HG03159 (cell line): ENCODE measurements around the gene RBMS3.

Experiments
- ATAC-seq: cut with Tn5 transposase; IDR thresholded peaks from one replicate; pipeline ENCODE4 v1.9.1; 2021; ENCODE audit warnings: mild to moderate bottlenecking, moderate library complexity; ENCODE audit not compliant: unreplicated experiment

Gene RBMS3

DNA sequence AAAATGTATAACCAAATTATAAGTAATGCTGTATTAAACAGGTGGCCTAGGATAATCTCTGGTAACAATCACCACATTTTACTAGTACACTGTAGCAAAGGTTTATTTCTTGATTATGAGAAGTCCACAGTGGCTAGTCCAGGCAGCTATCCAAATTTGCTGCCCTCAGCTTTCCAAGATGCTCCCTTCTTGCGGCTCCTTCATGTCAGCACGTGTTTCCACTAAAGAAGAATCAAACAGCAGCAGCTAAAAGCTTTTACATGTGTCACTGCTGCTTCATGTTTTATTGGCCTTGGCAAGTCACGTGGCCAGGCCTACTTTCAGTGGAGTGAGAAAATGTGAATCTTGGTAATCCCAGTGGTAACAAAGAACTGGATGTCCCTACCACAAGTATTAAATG, 5.6 kb upstream of the RBMS3 start:
- ATAC-seq, result no peak

DNA sequence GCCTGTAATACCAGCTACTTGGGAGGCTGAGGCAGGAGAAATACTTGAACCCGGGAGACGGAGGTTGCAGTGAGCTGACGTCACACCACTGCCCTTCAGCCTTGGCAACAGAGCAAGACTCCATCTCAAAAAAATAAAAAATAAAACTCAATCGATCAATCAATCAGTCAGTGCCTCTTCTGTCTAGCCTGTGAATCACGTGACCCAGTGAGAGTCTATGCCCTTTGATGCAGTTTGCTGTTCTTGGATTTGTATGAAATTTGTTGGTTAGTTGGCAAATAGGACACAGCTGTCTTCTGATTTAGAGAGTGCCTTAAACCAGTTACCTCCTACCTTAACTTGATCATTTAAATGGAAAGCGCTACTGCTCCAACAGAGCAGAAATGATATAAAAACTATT, 3.6 kb upstream of the RBMS3 start:
- no peak for ATAC-seq

DNA sequence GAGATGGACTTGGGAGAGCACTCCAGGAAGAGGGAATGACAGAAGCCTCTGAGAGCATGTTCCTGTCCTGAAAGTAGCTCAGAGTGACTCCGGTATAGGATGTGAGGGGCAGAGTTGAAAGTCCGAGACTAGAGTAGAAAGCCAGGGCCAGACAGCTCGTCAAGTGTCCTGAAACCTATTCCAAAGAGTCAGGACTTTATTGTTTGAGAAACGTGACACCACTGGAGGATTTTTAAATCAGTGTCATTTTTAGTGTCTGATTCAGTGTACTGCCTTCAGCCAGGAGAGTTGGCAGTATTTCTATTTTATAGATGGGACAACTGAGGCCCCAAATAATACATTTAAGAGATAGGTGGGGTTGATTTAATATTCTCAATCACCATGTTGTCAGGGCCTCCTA, 1.6 kb upstream of the RBMS3 start:
- ATAC-seq, result no peak

DNA sequence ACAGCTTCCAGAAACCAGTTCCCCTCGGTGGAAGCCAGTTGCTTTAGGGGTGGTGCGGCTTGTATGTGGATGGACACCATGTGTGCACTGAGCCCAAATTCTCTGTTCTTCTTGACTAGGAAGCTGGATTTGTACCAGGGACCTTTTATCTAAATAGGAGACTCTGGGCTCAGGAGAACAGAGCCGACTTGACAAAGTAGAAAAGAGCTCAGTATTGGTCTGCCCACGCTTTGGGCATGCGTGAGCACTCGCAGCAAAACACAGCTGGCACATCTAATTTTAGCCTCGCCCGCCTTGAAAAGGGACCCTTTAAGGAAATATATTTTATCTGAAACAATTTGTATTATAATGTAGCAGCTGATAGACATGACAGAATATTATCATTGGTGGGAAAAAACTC, 1.1 kb upstream of the RBMS3 start:
- ATAC-seq, result no peak

DNA sequence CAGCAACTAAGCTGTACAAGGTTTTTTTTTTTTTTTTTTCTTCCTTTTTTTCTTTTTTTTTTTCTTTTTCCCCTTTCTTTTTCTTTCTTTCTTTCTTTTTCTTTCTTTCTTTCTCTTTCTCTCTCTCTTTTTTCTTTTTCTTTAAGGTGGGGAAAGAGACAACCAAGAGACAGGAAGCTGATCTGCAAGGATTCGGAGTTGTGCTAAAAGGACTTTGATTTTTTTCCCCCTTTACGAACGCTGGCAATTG, 148 bp downstream of the RBMS3 start:
- ATAC-seq, result no peak

DNA sequence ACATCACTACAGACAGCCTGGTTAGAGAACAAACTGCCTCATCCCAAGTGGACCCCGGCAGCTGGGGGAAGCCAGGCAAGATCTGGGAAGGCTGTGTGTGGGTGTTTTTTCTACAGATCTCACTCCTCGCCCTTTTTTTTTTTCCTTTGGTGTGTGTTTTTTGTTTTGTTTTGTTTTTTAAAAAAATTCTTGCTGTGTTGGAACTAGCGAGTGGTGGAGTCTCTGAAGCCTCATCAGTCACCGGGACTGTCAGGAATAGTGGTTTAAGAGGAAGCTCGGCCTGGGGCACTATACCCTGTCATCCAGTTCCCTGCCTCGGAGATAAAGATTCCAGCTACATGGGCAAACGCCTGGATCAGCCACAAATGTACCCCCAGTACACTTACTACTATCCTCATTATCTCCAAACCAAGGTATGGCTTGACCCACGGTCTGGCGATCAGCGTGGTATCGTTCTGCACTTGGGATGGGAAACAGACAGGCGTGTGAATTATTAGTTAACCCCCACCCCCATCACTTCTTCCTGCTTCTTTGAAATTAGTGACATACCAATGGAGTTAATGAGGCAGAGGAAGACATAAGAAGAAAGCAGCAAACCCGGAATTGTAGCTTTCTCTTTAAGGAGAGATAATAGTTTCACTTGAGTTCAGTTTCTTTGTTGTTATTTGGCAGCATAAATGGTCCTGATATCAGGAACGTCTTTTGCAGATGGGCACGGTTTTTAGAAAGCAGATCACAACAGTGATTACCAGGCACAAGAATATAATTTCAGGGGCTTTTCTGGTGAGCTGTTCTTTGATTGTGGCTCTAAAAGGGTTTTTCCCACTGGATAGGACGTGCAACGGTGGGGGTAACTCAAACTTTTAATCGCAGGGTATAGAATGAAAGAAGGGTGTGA, 722 bp downstream of the RBMS3 start:
- ATAC-seq, result peak; percentile 67

DNA sequence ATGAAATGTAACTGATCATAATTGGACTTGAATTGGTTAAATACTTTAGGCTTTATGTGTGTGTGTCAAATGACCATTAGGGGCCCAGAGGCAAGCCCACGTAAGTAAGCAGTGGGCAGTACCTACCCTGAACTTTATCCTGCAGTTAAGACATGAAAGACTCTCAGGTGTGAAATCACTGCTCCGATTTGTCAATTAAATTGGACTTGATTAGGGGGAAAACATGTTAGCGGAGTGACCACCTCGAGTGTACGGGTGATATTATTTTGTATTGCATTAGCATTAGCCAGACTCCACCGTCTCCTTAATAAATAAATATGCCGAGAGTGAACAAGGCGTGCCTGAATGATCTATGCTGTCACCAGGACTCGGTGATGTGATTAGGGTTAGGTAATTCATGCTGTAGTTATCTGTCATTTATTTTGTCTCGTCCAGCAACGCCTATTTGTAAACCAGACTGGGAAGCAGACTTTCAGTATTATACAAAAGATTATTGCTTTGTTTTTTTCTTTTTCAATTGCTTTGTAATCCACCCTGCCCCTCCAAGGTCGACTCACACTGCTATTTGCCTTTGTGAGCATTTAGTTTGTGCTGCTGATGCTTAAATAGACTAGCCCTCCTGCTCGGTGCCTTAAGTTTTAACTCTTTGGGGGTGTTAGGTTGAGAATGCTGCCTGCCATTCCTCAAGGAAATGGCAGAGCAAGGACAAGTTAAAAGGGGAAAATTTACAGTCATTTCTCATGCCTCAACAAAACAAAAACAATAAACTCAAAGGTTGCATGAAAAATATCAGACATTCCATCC, 1.8 kb downstream of the RBMS3 start:
- ATAC-seq, result no peak

DNA sequence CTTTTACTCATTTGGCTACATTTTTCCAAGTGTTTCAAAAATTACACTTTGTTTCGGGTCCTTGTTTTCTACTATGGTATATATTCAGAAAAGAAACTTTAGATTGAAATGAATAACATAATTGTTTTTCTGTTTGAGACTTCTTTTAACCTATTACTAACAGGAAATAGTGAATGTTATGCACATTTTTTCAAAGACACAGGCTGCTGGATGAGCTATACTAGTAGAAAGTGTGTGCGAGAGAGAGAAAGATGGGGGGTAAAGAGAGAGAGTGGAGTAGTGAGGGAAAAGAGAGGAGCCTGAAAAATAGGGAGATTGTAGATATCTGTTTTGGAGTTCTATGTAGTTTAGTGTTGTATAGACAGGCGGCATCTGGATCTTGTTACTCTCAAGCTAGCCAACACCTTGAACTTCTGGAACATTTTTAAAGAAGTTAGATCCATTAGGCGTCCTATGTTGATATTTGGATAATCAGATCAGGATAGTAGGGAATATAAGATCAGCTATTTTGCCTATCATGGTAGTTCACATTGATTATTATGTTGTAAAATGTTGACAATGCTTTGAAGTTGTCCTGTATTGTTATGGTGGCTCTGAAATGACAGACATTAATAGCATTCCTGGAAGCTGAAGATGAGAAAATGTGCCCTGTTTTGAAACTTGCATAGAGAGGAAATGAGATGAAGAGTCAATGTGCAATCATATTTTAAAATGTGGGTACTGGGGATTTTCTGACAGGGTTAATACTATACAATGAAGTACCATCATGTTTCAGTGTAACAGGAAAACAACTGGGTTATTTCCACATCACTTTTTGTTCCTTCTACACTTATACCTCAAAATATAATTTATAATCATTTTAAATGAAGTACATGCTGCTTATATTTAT, 2.6 kb downstream of the RBMS3 start:
- no peak for ATAC-seq

DNA sequence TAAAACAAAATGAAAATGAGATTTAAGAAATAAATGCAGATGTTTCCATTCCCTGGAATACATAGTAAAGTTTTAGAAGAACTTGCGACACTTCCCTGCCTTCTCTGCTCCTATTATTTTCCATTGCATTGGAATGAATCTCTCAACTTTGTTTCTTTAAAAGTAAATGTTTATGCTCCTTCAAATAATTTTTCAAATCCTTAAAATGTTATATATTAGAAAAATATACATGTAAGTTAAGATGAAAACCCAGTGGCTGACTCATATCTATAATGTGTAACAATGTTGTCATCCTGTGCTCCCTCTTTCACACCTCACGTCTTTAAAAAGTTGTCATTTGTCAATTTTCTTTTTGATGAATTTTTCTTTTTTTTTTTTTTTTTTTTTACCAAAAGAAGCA, 3.6 kb downstream of the RBMS3 start:
- ATAC-seq, result no peak

DNA sequence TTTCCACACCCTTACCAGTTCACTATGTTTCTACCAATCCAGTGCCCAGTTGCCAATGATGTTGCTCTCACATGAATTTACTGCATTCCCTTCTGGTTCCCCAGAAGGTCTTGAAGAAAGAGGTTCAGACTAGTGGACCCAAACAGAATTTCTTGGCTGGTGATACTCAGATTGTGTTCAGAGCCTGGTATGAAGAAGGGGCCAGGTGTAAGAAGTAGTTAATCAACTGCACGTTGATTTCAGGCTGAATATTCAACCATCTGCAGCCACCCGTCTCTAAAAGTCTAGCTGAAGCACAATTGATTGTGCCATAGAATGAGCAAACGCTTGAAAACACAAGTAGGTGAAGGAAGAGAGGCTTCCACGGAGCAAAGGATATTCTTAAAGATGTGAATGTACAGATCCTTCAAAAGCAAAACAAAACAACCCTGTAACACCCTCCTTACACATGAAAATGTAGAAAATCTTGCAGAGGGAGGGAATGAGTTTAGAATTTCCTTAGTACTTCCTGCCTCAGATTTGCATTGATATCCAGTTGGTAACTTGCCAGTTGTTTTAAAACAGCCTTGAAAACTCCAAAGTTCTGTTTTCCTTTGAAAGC, 4.7 kb downstream of the RBMS3 start:
- no peak for ATAC-seq

DNA sequence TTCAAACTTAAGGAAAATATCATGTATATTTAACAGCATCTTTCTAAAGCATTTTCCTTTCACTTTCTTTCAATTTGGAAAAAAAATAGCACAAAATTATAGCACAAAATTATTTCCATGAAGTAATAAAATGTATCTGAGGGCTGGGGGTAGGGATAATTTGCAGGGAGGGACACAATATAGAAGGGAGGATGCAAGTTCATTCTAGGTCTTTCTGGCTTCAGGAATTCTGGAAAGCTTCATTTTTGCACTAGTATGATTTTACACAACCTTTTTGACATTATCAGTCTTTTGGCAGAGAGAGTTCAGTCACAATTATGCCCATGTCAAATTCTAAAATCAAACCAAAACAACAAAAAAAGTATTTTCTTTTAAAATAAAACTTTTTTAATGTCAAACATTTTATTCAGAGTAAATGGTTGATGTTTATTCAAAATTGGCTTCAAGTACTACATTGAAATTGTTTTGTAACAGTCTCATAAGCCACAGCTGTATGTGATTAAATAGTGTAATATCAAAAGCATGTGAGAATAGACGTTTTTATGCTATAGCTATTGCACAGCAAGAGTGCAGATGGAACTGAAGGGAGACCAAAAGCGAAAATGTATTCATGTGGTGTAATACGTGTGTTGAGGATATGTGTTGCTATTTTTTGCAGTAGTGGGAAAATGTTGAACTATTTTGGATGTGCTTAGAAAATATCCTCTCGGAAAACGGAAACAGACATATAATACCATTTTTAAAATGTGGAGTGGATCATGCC, 5.8 kb downstream of the RBMS3 start:
- ATAC-seq, result no peak

DNA sequence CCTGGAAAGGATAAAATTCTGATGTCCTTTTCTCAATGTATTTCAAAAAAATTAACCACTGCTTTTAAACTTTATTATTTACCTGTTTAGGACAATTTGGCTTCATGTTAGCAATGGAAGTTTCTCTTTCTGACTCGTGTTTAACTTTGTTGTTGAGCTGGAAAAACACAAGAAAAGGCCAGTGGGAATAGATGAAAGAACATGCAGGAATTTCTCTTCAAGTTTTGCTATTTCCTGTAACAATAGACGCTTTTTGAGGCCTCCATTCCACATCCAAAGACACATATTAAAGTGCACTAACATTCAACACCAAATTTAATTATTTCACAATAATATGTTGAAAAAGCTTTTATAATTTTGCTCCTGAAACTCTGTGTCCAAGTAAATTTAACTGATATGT, 9.7 kb downstream of the RBMS3 start:
- ATAC-seq, result no peak

DNA sequence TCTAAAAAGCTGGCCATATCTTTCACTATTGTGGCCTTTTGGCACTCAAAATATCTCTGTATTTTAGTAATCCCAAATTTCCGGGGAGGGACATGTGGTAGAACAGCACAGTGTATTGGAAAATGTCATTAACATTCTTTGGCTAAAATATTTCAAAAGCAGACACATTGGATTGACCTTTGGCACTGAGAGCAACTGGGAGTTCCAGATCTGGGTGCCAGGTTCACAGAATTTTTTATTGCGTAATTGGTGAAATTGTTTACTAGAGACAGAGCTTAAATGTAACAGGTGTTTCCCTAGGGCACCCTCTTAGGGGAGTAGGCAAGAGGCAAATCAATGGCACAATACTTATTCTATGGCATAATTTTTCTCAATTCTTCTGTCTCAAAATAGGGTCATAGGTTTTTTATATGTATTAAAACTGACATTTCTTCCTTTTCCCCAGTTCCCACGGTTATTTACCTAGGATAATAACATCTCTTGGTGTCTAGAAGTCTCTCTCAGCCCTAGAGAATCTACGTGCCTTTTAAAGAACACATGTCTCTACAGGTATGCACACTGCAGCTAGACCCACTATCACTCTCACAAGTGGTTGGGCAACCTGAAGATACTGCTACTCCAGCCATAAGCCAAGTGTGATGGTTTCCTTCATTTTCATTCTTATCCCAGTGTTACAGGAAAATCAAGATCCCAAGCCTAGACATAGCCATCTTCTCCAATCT, 10.6 kb downstream of the RBMS3 start:
- no peak for ATAC-seq

DNA sequence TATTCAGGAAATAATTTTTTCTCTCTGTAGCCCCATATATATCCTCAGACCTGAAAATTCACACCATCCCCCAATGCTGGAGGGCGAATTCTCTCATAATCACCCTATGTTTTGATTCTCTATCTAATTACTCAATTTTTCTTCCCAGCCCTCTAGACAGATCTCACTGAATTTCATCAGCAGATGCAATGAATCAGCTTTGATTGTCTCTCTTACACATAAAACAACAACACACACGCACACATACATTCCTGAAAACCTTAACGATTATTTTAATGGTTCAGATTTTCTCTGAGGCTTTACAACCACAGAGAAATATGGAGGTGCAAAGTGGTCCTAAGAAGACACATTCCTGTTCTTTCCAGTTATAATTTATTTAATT, 11.1 kb downstream of the RBMS3 start:
- ATAC-seq, result no peak

DNA sequence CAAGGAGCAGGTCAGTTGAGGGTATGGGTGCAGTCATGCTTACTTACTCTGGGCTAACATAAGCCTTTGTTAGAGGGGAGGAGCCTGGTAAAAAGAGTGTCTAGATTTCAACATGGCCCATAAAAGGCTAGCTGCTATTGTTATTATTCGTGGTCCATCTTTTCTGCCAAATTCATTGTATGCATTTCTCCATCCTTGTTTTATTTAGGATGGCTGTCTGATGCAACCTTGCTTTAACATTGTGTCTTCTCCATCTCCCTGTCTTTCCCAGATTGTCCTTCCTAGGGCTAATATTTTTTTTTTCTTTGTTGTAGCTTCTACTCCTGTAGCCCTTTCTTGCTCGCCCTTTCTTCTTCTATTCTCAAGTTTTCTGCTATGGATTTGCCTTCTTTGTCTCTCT, 12.6 kb downstream of the RBMS3 start:
- no peak for ATAC-seq

DNA sequence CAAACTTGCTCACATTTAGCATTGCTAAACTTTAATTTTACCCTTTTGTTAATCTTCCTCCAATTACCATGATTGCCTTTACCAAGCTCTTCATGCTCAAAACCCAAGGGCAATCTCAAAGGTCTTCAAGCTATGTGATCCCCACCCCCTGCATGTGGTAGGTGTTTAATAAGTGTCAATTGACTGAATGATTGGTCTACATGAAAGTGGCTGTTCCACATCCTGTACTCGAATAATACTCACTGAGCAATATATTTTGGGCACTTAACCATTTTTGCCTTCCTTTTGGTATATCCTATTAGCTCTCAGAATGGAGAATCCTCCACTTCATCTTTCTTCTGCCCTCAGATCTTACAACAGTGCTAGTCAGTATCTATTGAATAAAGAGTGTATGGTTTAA, 17.1 kb downstream of the RBMS3 start:
- ATAC-seq, result no peak

DNA sequence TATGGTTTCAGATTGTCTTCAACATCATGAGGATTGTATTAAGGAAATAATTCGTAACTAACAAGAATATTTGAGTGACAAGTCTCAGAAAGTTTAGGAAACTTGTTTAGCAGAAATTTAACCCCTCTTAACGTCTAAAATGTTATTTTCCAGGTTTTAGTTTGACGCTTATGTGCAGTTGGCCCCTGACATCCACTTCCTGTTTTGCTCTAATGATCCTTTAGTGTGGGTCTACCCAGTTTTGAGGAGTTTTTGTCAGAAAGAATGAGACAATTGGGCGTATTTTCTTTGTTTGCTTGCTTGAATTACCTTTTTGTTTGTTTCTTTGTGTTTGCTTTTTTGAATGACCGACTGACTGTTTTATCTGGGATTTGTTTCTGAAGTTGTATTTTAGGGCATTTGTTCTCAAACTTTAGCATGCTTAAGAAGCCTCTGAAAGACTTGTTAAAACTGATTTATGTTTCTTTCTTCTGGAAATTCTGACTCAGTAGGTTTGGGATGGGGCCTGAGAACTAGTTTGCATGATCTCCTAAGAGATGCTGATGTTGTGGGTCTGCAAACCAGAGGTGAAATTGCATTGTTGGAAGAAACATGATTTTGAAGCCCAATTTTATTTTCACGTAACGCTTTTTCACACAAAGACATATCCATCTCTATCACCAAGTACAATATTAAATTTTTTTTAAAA, 20.6 kb downstream of the RBMS3 start:
- no peak for ATAC-seq

DNA sequence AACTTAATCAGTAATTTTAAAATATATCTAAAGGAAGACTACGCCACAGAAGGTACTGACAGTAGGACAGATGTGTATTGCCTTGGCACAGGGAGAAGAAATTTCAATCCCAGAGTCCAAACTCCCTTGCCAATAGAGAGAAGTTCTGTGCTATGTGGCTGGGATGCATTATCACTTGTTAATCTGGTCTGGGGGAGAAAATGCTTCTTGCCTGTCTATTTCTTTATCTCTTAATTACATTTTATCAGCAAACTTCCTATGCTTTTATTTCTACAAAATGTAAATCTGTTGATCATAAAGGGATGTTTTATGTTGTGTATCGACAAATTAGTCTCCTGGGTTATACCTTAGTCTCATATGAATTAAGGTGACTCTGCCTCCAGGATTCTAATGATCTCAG, 21.7 kb downstream of the RBMS3 start:
- ATAC-seq, result no peak

DNA sequence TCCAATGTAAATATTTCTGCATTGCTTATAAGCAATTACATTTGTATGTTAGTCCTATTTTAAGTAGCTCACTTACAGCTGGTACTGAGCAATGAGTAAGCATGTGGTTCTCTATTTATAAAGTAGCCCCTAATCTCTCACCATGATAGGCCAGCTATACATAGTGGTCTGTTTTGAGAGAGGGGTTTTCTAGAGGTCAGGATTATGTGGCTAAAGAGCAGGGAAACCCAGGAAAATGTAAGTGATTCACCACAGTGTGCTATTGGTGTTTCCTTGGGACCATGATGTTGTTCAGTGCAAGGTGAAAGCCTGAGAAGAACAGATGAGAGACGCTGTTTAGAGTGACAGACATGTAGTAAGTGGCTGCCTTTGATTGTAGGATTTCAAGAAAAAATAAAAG, 26.4 kb downstream of the RBMS3 start:
- no peak for ATAC-seq
